ENCODE results near the gene PMP22. TPM values are rescaled to one million over a fixed set of nuclear protein-coding genes. Genes with fewer than 3 reads are reported as not detected.

PMP22 gene
- total RNA-seq, 1 experiment from 2014 or later: 1.7 TPM

DNA sequence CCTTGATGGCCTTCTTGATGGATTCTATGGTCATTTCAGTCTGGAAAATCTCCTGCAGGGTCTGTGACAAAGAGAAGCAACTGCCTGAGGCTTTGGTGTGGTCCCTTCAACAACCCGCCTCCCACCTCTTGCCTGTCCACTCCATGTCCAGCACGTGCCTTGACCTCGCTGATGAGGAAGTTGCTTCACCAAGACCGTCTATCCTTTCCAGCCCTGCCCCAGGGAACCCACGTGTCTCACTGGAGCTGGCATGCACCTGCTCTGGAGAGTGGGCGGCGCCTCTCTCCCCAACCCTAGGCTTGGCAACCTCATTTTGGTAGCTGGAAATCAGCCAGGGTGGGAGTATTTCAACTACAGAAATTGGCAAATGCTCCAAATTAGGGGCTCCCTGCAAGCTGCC is 43.6 kb upstream of the PMP22 start:
- TF ChIP-seq, protein P1, sequence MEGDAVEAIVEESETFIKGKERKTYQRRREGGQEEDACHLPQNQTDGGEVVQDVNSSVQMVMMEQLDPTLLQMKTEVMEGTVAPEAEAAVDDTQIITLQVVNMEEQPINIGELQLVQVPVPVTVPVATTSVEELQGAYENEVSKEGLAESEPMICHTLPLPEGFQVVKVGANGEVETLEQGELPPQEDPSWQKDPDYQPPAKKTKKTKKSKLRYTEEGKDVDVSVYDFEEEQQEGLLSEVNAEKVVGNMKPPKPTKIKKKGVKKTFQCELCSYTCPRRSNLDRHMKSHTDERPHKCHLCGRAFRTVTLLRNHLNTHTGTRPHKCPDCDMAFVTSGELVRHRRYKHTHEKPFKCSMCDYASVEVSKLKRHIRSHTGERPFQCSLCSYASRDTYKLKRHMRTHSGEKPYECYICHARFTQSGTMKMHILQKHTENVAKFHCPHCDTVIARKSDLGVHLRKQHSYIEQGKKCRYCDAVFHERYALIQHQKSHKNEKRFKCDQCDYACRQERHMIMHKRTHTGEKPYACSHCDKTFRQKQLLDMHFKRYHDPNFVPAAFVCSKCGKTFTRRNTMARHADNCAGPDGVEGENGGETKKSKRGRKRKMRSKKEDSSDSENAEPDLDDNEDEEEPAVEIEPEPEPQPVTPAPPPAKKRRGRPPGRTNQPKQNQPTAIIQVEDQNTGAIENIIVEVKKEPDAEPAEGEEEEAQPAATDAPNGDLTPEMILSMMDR (IDR thresholded peaks at IDR 0.05; ENCODE audit: unreplicated experiment): no peak
- peaks cover under 1% of the 10 kb centered on the region for H3K27me3 Mint-ChIP-seq (ENCODE audit: unreplicated experiment)
- no peak overlapping the region for H3K4me3 Mint-ChIP-seq (ENCODE audit: low read depth, unreplicated experiment)
- no peak overlapping the region for H3K27ac Mint-ChIP-seq (ENCODE audit: unreplicated experiment)
- intact Hi-C loops (cut with micrococcal nuclease; ENCODE audit: unreplicated experiment): no loop called here
- no TSS peak for BruUV-seq (replicated peaks)
- no peaks in the 10 kb centered on the region for H3K4me1 Mint-ChIP-seq (ENCODE audit: low read depth, unreplicated experiment)
- H3K9me3 Mint-ChIP-seq (ENCODE audit: low read depth, unreplicated experiment): no peaks in the 10 kb centered on the region
- CTCF ChIA-PET: no interaction called here
- DNase-seq: no peak
- no peaks in the 10 kb centered on the region for H3K36me3 Mint-ChIP-seq (ENCODE audit: insufficient read depth, unreplicated experiment)

DNA sequence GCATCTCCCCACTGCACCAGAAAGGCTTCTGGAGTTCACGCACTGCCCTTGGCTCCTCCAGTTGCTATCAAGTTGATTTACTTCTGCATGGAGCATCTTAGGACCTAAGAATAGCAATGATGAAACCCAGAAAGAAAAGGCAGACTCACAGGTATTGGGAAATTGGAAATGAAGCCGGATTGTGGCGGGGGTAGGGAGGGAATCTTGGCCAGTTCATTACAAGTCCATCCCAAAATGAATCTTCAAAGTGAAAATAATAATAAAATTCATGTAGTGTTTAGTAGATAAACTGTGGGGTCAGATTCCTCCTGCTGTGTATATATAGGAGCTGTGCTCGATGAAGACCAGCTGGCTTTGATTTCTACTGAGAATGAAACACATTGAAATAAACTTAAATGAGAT is 42.6 kb upstream of the PMP22 start:
- Mint-ChIP-seq H3K4me3 (ENCODE audit: low read depth, unreplicated experiment) (no peak overlapping the region), H3K4me1 (ENCODE audit: low read depth, unreplicated experiment) (no peaks in the 10 kb centered on the region), H3K36me3 (ENCODE audit: insufficient read depth, unreplicated experiment) (no peaks in the 10 kb centered on the region), H3K27me3 (ENCODE audit: unreplicated experiment) (peaks cover 5% of the 10 kb centered on the region), H3K9me3 (ENCODE audit: low read depth, unreplicated experiment) (no peaks in the 10 kb centered on the region), H3K27ac (ENCODE audit: unreplicated experiment) (no peak overlapping the region)
- CTCF ChIA-PET: no interaction called here
- BruUV-seq (replicated peaks): no TSS peak
- intact Hi-C loops (cut with micrococcal nuclease; ENCODE audit: unreplicated experiment): no loop called here
- no peak for DNase-seq
- TF ChIP-seq, protein P1 (IDR thresholded peaks at IDR 0.05; ENCODE audit: unreplicated experiment): no peak

DNA sequence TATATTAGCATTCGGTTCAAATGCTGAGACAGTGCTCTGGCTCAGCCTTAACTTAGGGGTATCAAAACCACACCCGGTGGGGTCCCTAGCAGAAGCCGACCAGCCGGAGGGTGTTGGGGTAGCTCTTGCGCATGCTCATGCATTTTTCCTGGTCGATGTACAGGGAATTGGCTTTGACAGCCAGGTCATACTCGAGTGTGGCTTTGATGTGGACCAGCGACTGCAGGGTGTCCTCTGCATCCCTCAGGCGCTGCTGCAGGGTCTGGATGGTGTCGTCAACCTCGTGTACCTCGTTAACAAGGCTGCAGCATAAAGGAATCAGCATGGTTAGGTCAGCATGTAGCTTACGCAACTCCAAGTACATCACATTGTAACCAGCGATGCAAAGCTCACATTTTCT is 38.7 kb upstream of the PMP22 start:
- no peak for DNase-seq
- peaks cover 13% of the 10 kb centered on the region for H3K27me3 Mint-ChIP-seq (ENCODE audit: unreplicated experiment)
- no peaks in the 10 kb centered on the region for H3K9me3 Mint-ChIP-seq (ENCODE audit: low read depth, unreplicated experiment)
- CTCF ChIA-PET: no interaction called here
- no peaks in the 10 kb centered on the region for H3K36me3 Mint-ChIP-seq (ENCODE audit: insufficient read depth, unreplicated experiment)
- no peak overlapping the region for H3K4me3 Mint-ChIP-seq (ENCODE audit: low read depth, unreplicated experiment)
- BruUV-seq (replicated peaks): no TSS peak
- intact Hi-C loops (cut with micrococcal nuclease; ENCODE audit: unreplicated experiment): no loop called here
- H3K27ac Mint-ChIP-seq (ENCODE audit: unreplicated experiment): no peak overlapping the region
- TF ChIP-seq, protein P1 (IDR thresholded peaks at IDR 0.05; ENCODE audit: unreplicated experiment): no peak
- no peaks in the 10 kb centered on the region for H3K4me1 Mint-ChIP-seq (ENCODE audit: low read depth, unreplicated experiment)

DNA sequence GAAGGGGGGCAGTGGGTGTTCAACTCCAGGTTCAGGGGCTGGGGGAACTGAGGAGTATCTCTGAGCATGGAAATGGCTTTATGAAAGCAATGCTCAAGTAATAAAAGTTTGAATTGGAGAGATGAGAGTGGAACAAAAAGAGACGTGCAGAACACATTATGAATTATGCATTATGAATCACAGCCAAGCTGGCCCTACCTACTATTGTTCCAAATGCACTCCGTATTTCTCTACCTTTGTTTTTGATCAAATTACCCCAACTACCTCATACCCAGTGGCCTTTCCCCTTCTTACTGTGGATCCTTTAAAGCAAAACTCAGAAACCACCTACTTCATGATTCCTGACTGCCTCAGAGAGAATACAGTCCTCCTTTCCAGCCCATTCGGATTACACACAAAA is 38.1 kb upstream of the PMP22 start:
- DNase-seq: no peak
- H3K36me3 Mint-ChIP-seq (ENCODE audit: insufficient read depth, unreplicated experiment): no peaks in the 10 kb centered on the region
- H3K27me3 Mint-ChIP-seq (ENCODE audit: unreplicated experiment): peaks cover 13% of the 10 kb centered on the region
- no peak overlapping the region for H3K4me3 Mint-ChIP-seq (ENCODE audit: low read depth, unreplicated experiment)
- no TSS peak for BruUV-seq (replicated peaks)
- intact Hi-C loops (cut with micrococcal nuclease; ENCODE audit: unreplicated experiment): no loop called here
- no peaks in the 10 kb centered on the region for H3K9me3 Mint-ChIP-seq (ENCODE audit: low read depth, unreplicated experiment)
- CTCF ChIA-PET: no interaction called here
- TF ChIP-seq, protein P1 (IDR thresholded peaks at IDR 0.05; ENCODE audit: unreplicated experiment): no peak
- no peak overlapping the region for H3K27ac Mint-ChIP-seq (ENCODE audit: unreplicated experiment)
- H3K4me1 Mint-ChIP-seq (ENCODE audit: low read depth, unreplicated experiment): no peaks in the 10 kb centered on the region

DNA sequence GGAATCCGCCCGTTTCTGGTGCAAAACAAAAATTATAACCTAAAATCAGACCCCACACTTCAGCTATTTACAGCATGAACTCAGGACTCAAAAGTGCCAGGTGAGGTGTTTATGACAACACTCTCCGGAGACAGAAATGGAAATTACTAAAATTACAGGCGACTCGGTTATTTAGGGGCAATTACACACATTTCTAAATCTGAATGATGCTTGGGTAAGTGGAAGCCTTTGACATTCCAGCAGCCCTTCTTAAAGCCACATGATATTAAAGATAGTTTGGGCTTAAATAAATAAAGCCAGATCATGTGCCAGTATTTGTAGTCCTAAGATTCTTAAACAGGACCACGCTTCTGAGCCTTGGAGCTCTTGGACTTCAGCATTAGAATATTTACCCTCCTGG is 36.7 kb upstream of the PMP22 start:
- H3K27me3 Mint-ChIP-seq (ENCODE audit: unreplicated experiment): peaks cover 13% of the 10 kb centered on the region
- H3K27ac Mint-ChIP-seq (ENCODE audit: unreplicated experiment): no peak overlapping the region
- BruUV-seq (replicated peaks): no TSS peak
- intact Hi-C loops (cut with micrococcal nuclease; ENCODE audit: unreplicated experiment): no loop called here
- CTCF ChIA-PET: no interaction called here
- DNase-seq: no peak
- TF ChIP-seq, protein P1 (IDR thresholded peaks at IDR 0.05; ENCODE audit: unreplicated experiment): no peak
- no peaks in the 10 kb centered on the region for H3K9me3 Mint-ChIP-seq (ENCODE audit: low read depth, unreplicated experiment)
- no peaks in the 10 kb centered on the region for H3K36me3 Mint-ChIP-seq (ENCODE audit: insufficient read depth, unreplicated experiment)
- no peaks in the 10 kb centered on the region for H3K4me1 Mint-ChIP-seq (ENCODE audit: low read depth, unreplicated experiment)
- no peak overlapping the region for H3K4me3 Mint-ChIP-seq (ENCODE audit: low read depth, unreplicated experiment)
